HG02973 (cell line): ENCODE measurements around the gene CNTNAP4.

ENCODE experiments used
- ATAC-seq: cut with Tn5 transposase; IDR thresholded peaks from one replicate; pipeline ENCODE4 v1.9.1; 2021; ENCODE audit warnings: moderate library complexity; ENCODE audit not compliant: unreplicated experiment

The CNTNAP4 gene

GRCh38 chr16:76574651-76575050 is 297.4 kb downstream of the CNTNAP4 start:
- ATAC-seq: no peak

- no peak for ATAC-seq
Observed at GRCh38 chr16:76576526-76576925, 299.3 kb downstream of the CNTNAP4 start.

- ATAC-seq: peak; percentile 81
Observed at GRCh38 chr16:76577003-76577402, 299.8 kb downstream of the CNTNAP4 start.

GRCh38 chr16:76579277-76579922 is 302.2 kb downstream of the CNTNAP4 start:
- ATAC-seq: no peak

- ATAC-seq: no peak
Observed at GRCh38 chr16:76583466-76583865, 306.3 kb downstream of the CNTNAP4 start.

- no peak for ATAC-seq
Observed at GRCh38 chr16:76583945-76584344, 306.7 kb downstream of the CNTNAP4 start.

GRCh38 chr16:76598498-76598897 is 321.3 kb downstream of the CNTNAP4 start:
- ATAC-seq: no peak

DNA sequence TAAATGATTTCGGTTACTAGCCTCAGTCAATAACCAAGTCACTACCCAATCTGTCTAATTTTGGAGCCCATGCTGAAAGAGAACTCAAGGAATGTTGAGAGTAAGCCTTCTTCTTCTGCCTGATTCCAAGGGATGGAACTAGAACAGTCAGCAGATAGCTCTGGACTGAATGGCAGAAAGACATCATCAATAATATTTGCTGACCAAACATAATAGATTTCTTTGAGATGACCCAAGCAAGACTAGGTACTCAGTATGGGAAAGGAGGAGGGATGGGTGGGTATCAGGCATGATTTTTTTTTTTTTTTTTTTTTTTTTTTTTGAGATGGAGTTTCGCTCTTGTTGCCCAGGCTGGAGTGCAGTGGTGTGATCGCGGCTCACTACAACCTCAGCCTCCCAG is 330.1 kb downstream of the CNTNAP4 start:
- ATAC-seq: no peak
